GM12864 (cell line): ENCODE measurements around the gene CHST12.
"Not testable (repeated sequence)": the region's sequence is repeated elsewhere in the genome, so short reads cannot be mapped to it uniquely, and the experiment has no call there.

ENCODE experiments used
- DNase-seq: peaks from one replicate; pipeline ENCODE4 v3.0.0-alpha.2; 2011; ENCODE audit warnings: low read depth
- H3K4me3 ChIP-seq: 2 replicates; pipeline ENCODE4 v1.5.1; 2011; ENCODE audit warnings: mild to moderate bottlenecking, low read depth, low read length, control low read depth
- CTCF ChIP-seq: IDR thresholded peaks from 2 replicates; pipeline ENCODE4 v1.5.1; 2011; ENCODE audit warnings: low read depth, mild to moderate bottlenecking, moderate library complexity, low read length, control low read depth, inconsistent platforms; ENCODE audit errors: missing control alignments

The CHST12 gene

GRCh38 chr7:2384354-2385243 is 18.8 kb upstream of the CHST12 start:
- DNase-seq = no peak
- H3K4me3 ChIP-seq = no peak overlapping the region
- no peak for TF ChIP-seq CTCF

GRCh38 chr7:2386122-2386521 is 17.3 kb upstream of the CHST12 start:
- not testable (repeated sequence) for DNase-seq, H3K4me3 ChIP-seq

GRCh38 chr7:2386964-2387669 is 16.3 kb upstream of the CHST12 start:
- no peak overlapping the region for H3K4me3 ChIP-seq
- no peak for DNase-seq
- TF ChIP-seq CTCF = no peak

GRCh38 chr7:2387897-2388636 is 15.3 kb upstream of the CHST12 start:
- H3K4me3 ChIP-seq = no peak overlapping the region
- TF ChIP-seq CTCF = no peak
- no peak for DNase-seq

- no peak overlapping the region for H3K4me3 ChIP-seq
- DNase-seq = no peak
- TF ChIP-seq CTCF = no peak
These were observed 14.8 kb upstream of the CHST12 start for GRCh38 chr7:2388637-2388954.

- not testable (repeated sequence) for H3K4me3 ChIP-seq, DNase-seq
These were observed 13.2 kb upstream of the CHST12 start for GRCh38 chr7:2390020-2390816.

GRCh38 chr7:2393706-2394105 is 9.7 kb upstream of the CHST12 start:
- H3K4me3 ChIP-seq = no peak overlapping the region
- no peak for DNase-seq
- no peak for TF ChIP-seq CTCF
